NCI-H1105 treated with DMSO at 0.1 percent for 48 hours (cell line): Measurements from ENCODE around the gene NAPB.

Source experiments
- DNase-seq: peaks from one replicate; lab custom pipeline; 2025; lab: John Stamatoyannopoulos, UW

The NAPB gene

GRCh38 chr20:23437126-23437899, 16.0 kb upstream of the NAPB start:
- no peak for DNase-seq

GRCh38 chr20:23436681-23437080, 15.4 kb upstream of the NAPB start:
- DNase-seq: no peak

GRCh38 chr20:23435626-23436539, 14.6 kb upstream of the NAPB start:
- peak; percentile 89 for DNase-seq

- no peak for DNase-seq
Measured at GRCh38 chr20:23434521-23435313, 13.4 kb upstream of the NAPB start.

GRCh38 chr20:23433628-23434027, 12.3 kb upstream of the NAPB start:
- DNase-seq: no peak

- DNase-seq: no peak
Measured at GRCh38 chr20:23425129-23425528, 3.8 kb upstream of the NAPB start.

GRCh38 chr20:23419995-23420901, 1.0 kb downstream of the NAPB start:
- DNase-seq: peak; percentile 39

GRCh38 chr20:23419657-23419994, 1.7 kb downstream of the NAPB start:
- no peak for DNase-seq

GRCh38 chr20:23417861-23418260, 3.4 kb downstream of the NAPB start:
- no peak for DNase-seq

GRCh38 chr20:23415959-23416583, 5.2 kb downstream of the NAPB start:
- no peak for DNase-seq

GRCh38 chr20:23415555-23415954, 5.7 kb downstream of the NAPB start:
- DNase-seq: no peak

- no peak for DNase-seq
Measured at GRCh38 chr20:23414526-23415188, 6.6 kb downstream of the NAPB start.

GRCh38 chr20:23413862-23414422, 7.3 kb downstream of the NAPB start:
- no peak for DNase-seq

- DNase-seq: no peak
Measured at GRCh38 chr20:23412026-23412425, 9.3 kb downstream of the NAPB start.

- no peak for DNase-seq
Measured at GRCh38 chr20:23410916-23411695, 10.2 kb downstream of the NAPB start.

GRCh38 chr20:23409800-23410199, 11.5 kb downstream of the NAPB start:
- DNase-seq: no peak

GRCh38 chr20:23408957-23409356, 12.3 kb downstream of the NAPB start:
- DNase-seq: no peak

GRCh38 chr20:23407781-23408464, 13.4 kb downstream of the NAPB start:
- no peak for DNase-seq

- no peak for DNase-seq
Measured at GRCh38 chr20:23406880-23407279, 14.4 kb downstream of the NAPB start.
